Keratinocyte (primary cell): ENCODE measurements around the gene TSGA10. TPM values are rescaled to one million over a fixed set of nuclear protein-coding genes. Genes with fewer than 3 reads are reported as not detected.

Experiments used
- DNase-seq: peaks from one replicate; pipeline ENCODE4 v3.0.0-alpha.2; 2011; ENCODE audit warnings: low read depth, missing footprints, low spot score
- FAIRE-seq: peaks from 2 replicates; lab custom pipeline; 2011; peaks lifted over from hg19 to GRCh38; lab: Jason Lieb, UNC
- H2AFZ ChIP-seq: 2 replicates; pipeline ENCODE4 v1.6.0; 2012; ENCODE audit warnings: low read length, control low read depth, inconsistent platforms; ENCODE audit not compliant: control insufficient read depth
- H3K27ac ChIP-seq: 2 replicates; pipeline ENCODE4 v1.5.1; 2011; ENCODE audit warnings: low read length; ENCODE audit not compliant: control insufficient read depth, insufficient read depth
- H3K27me3 ChIP-seq: 3 replicates; pipeline ENCODE4 v1.6.0; 2011; ENCODE audit warnings: low read length; ENCODE audit not compliant: control insufficient read depth, insufficient read depth; ENCODE audit errors: extremely low read depth
- H3K36me3 ChIP-seq, 2 experiments: 2 replicates in 1 of 2; 3 replicates in 1 of 2; pipeline ENCODE4 v1.5.1; 2011; ENCODE audit warnings: low read length in 2 of 2, mild to moderate bottlenecking in 1 of 2; ENCODE audit not compliant: control insufficient read depth in 2 of 2, insufficient read depth in 2 of 2; ENCODE audit errors: extremely low read depth in 1 of 2
- H3K4me1 ChIP-seq: 3 replicates; pipeline ENCODE4 v1.5.1; 2011; ENCODE audit warnings: low read length; ENCODE audit not compliant: control insufficient read depth, insufficient read depth; ENCODE audit errors: extremely low read depth
- H3K4me2 ChIP-seq: 3 replicates; pipeline ENCODE4 v1.6.0; 2011; ENCODE audit warnings: low read depth, low read length; ENCODE audit not compliant: control insufficient read depth, insufficient read depth; ENCODE audit errors: extremely low read depth
- H3K4me3 ChIP-seq, 3 experiments: fragments of 200-600 bp in 1 of 3; sonication (generic) in 1 of 3; 2 replicates in 2 of 3; 3 replicates in 1 of 3; pipeline ENCODE4 v1.5.1; 2011 to 2016; ENCODE audit warnings: low read length in 3 of 3, mild to moderate bottlenecking in 3 of 3, control low read depth in 2 of 3, inconsistent platforms in 1 of 3, low read depth in 1 of 3, mixed read lengths in 1 of 3, mixed run types in 1 of 3, moderate library complexity in 1 of 3; ENCODE audit not compliant: control insufficient read depth in 2 of 3, insufficient read depth in 2 of 3; ENCODE audit errors: extremely low read depth in 1 of 3
- H3K79me2 ChIP-seq: 2 replicates; pipeline ENCODE4 v1.6.0; 2012; ENCODE audit warnings: low read length; ENCODE audit not compliant: control insufficient read depth, insufficient read depth
- H3K9ac ChIP-seq: 3 replicates; pipeline ENCODE4 v1.6.0; 2011; ENCODE audit warnings: low read length; ENCODE audit not compliant: control insufficient read depth, insufficient read depth; ENCODE audit errors: extremely low read depth
- H3K9me1 ChIP-seq: 3 replicates; pipeline ENCODE4 v1.6.0; 2011; ENCODE audit warnings: low read length; ENCODE audit not compliant: control insufficient read depth, insufficient read depth; ENCODE audit errors: extremely low read depth
- H3K9me3 ChIP-seq: 2 replicates; pipeline ENCODE4 v1.5.1; 2012; ENCODE audit warnings: low read depth, low read length; ENCODE audit not compliant: control insufficient read depth
- H4K20me1 ChIP-seq: 3 replicates; pipeline ENCODE4 v1.6.0; 2011; ENCODE audit warnings: low read length; ENCODE audit not compliant: control insufficient read depth, insufficient read depth; ENCODE audit errors: extremely low read depth
- EZH2 ChIP-seq: IDR thresholded peaks from one replicate; pipeline ENCODE4 v1.6.1; 2012; ENCODE audit warnings: inconsistent platforms, mild to moderate bottlenecking, low read length, moderate library complexity
- dilution Hi-C: fragments of 300-500 bp; cut with MboI; formaldehyde crosslinking; loops from one replicate; pipeline ENCODE4 v1.7.0; 2020; ENCODE audit warnings: low sequenced_read_pairs; ENCODE audit not compliant: extremely low pct_ligation_motif_present
- polyA plus RNA-seq, 5 experiments: library from polyadenylated mRNA; depleted of rRNA in 3 of 5; stranded (reverse) in 3 of 5; stranded (forward) in 1 of 5; unstranded in 1 of 5; fragments of >200 nt; gene quantifications; 1 replicate in 1 of 5; 2 replicates in 3 of 5; 3 replicates in 1 of 5; pipeline versions ENCODE4 v1.2.1 to v1.2.3, GENCODE V29; 2011 to 2012; ENCODE audit warnings: missing spikeins in 2 of 5, low read depth in 1 of 5, low replicate concordance in 1 of 5
- TF ChIP-seq, protein P1 (sequence below), 3 experiments: IDR thresholded peaks in 1 of 3; conservative IDR thresholded peaks in 1 of 3; optimal IDR thresholded peaks in 1 of 3; 2 replicates in 2 of 3; 3 replicates in 1 of 3; pipeline versions ENCODE3 to v1.5.1; 2011; ENCODE audit warnings: low read length in 3 of 3, mild to moderate bottlenecking in 3 of 3, moderate library complexity in 2 of 3, control low read depth in 1 of 3, inconsistent platforms in 1 of 3; ENCODE audit not compliant: insufficient read depth in 2 of 3; ENCODE audit errors: extremely low read depth in 1 of 3

The TSGA10 gene
- polyA plus RNA-seq, 1 donor (not counting 4 experiments of a cell fraction or from before 2014, with no cell fraction given) = 2.4 TPM

DNA sequence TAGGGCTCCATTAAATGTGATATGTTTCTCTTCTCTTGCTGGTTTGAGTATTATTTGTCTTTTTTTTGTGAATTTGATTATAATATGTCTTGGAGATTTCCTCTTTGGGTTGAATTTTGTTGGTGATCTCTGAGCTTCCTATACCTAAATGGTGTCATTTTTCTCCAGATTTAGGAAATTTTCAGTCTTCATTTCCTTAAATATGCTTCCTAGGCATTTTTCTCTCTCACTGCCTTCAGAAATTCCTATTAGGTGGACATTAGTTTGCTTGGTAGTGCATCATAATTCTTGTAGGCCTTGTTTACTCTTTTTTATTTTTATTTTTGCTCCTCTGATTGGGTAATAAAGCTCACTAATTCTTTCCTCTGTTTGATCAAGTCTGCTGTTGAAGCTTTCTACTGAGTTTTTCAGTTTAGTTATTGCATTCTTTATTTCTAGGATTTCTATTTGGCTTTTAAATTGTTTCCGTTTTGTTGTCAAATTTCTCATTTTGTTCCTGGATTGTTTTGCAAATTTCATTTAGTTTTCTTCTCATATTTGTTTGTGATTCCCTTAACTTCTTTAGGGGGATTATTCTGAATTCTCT lies 182.1 kb downstream of the TSGA10 start:
- FAIRE-seq (no peak), DNase-seq (no peak)
- Histone ChIP-seq H2AFZ (no peak overlapping the region), H3K4me1 (no peaks in the 10 kb centered on the region), H3K27ac (no peak overlapping the region), H3K79me2 (no peaks in the 10 kb centered on the region), H3K9ac (no peak overlapping the region), H3K9me3 (no peaks in the 10 kb centered on the region), H3K27me3 (no peaks in the 10 kb centered on the region), H3K4me3 (no peak overlapping the region), H4K20me1 (no peaks in the 10 kb centered on the region), H3K9me1 (no peaks in the 10 kb centered on the region), H3K36me3 (no peaks in the 10 kb centered on the region), H3K4me2 (no peak overlapping the region)
- no peak for TF ChIP-seq EZH2
- TF ChIP-seq, protein P1, sequence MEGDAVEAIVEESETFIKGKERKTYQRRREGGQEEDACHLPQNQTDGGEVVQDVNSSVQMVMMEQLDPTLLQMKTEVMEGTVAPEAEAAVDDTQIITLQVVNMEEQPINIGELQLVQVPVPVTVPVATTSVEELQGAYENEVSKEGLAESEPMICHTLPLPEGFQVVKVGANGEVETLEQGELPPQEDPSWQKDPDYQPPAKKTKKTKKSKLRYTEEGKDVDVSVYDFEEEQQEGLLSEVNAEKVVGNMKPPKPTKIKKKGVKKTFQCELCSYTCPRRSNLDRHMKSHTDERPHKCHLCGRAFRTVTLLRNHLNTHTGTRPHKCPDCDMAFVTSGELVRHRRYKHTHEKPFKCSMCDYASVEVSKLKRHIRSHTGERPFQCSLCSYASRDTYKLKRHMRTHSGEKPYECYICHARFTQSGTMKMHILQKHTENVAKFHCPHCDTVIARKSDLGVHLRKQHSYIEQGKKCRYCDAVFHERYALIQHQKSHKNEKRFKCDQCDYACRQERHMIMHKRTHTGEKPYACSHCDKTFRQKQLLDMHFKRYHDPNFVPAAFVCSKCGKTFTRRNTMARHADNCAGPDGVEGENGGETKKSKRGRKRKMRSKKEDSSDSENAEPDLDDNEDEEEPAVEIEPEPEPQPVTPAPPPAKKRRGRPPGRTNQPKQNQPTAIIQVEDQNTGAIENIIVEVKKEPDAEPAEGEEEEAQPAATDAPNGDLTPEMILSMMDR (optimal IDR thresholded peaks at IDR 0.05 in 1 of 3, IDR thresholded peaks at IDR 0.05 in 1 of 3, conservative IDR thresholded peaks at IDR 0.05 in 1 of 3; ENCODE audit: extremely low read depth in 1 of 3, insufficient read depth in 2 of 3, low read length in 3 of 3) = no peak
- dilution Hi-C loops = no loop called here

DNA sequence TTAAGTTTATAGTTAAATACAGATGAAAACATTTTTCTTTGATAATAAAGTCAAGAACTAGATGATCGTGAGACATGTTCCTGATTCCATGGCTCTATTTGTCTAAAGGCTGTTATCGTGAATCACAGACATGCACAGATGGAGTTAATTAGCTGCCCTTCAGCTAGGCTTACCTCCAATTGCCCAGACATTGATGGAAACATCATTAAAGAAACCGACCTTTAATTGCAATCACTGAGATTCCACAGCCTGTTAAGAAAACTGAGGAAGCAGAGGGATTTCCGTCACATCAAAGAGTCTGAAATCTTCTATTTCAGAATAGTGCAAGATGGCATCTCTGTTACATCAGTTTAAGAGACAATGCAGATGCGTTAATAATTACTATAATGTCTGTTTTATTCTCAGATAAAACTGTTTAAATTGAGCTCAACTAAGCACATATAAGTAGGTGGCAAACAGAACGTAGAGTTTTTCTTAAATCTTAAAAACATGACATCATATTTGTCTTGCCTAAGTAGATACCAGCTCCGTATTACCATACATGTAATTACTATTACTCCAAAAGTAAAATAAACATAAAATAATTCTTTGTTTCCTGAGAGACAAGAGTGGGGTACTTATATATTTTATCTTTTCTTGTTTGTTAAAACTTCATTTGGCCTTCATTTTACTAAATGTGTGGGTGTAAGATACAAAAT lies 194.8 kb downstream of the TSGA10 start:
- no peak for TF ChIP-seq EZH2
- TF ChIP-seq, protein P1 (optimal IDR thresholded peaks at IDR 0.05 in 1 of 3, IDR thresholded peaks at IDR 0.05 in 1 of 3, conservative IDR thresholded peaks at IDR 0.05 in 1 of 3; ENCODE audit: extremely low read depth in 1 of 3, insufficient read depth in 2 of 3, low read length in 3 of 3) = no peak
- H3K27me3 ChIP-seq = no peaks in the 10 kb centered on the region

More for the DNA sequence above, 194.8 kb downstream of the TSGA10 start:
- Histone ChIP-seq H3K79me2 (no peaks in the 10 kb centered on the region), H3K4me3 (no peak overlapping the region), H3K9me3 (no peaks in the 10 kb centered on the region), H3K27ac (no peak overlapping the region), H3K9me1 (no peaks in the 10 kb centered on the region), H4K20me1 (no peaks in the 10 kb centered on the region), H3K9ac (no peak overlapping the region), H3K36me3 (no peaks in the 10 kb centered on the region), H3K4me2 (no peak overlapping the region), H3K4me1 (no peaks in the 10 kb centered on the region), H2AFZ (no peak overlapping the region)
- FAIRE-seq (no peak), DNase-seq (no peak)
- dilution Hi-C loops = no loop called here
